ENCODE results near the gene IGF2BP1.

- TF ChIP-seq CTCF (IDR thresholded peaks at IDR 0.05) (no peak), POLR2A (IDR thresholded peaks at IDR 0.05) (no peak)
These were observed 473 bp upstream of the IGF2BP1 start for GRCh38 chr17:48996722-48997102.

Measured in testis (tissue), 2 donors.